ENCODE results near the gene ATG16L1. TPM values are rescaled to one million over a fixed set of nuclear protein-coding genes. Genes with fewer than 3 reads are reported as not detected.

Gene ATG16L1
- total RNA-seq (2013; cell fraction: nucleolus; rRNA removed), result 122 and 131 TPM in 2 replicates
- total RNA-seq (2014; rRNA removed) (16.9 and 20.1 TPM in 2 replicates), total RNA-seq (2014; rRNA removed; fragmentation: Illumina TruSeq; extraction: Trizol) (16.3 and 17.3 TPM in 2 replicates), total RNA-seq (2021) (25.1 and 26.6 TPM in 2 replicates), polyA plus RNA-seq (2011; rRNA removed) (18.0 and 21.0 TPM in 2 replicates), polyA plus RNA-seq (2014; fragmentation: Illumina TruSeq; extraction: Trizol) (13.3 and 13.5 TPM in 2 replicates), polyA plus RNA-seq (2014; fragmentation: Nextera tagmentation; extraction: Ambion mirVana) (1 to 10 TPM; 5.2 to 7.8 TPM), polyA plus RNA-seq (2014; rRNA removed) (20.6 and 27.5 TPM in 2 replicates), polyA plus RNA-seq (2016; fragmentation: Nextera tagmentation; extraction: Ambion mirVana) (10 to 100 TPM; 13.8 to 14.9 TPM), polyA minus RNA-seq (2011; rRNA and poly(A)+ RNA removed) (19.6 and 28.7 TPM in 2 replicates), Bru-seq, nascent RNA (percentile 89 among the genes with signal in this experiment), BruChase-seq, experiment 1, labeled RNA remaining after a 6-hour chase (percentile 83 among the genes with signal in this experiment), BruChase-seq, experiment 2, labeled RNA remaining after a 2-hour chase (percentile 86 among the genes with signal in this experiment)
- 7.6 TPM for polyA plus RNA-seq (2011; ENCODE audit: low read depth)
- polyA plus RNA-seq (2011; cell fraction: cytosol; rRNA removed), result 11.5 and 13.3 TPM in 2 replicates
- 67.9 and 71.7 TPM in 2 replicates for polyA plus RNA-seq (2011; cell fraction: nucleus; rRNA removed)
- 9.9 and 10.7 TPM in 2 replicates for polyA plus RNA-seq (2012)
- 7.0 and 7.4 TPM in 2 replicates for polyA minus RNA-seq (2011; cell fraction: cytosol; rRNA and poly(A)+ RNA removed)
- 31.8 and 58.4 TPM in 2 replicates for polyA minus RNA-seq (2011; cell fraction: nucleus; rRNA and poly(A)+ RNA removed)
- long read RNA-seq, experiment 1, transcript ATG16L1-205 (17 exons, 3,213 nt), result major isoform, 6 of 10 reads
- long read RNA-seq, experiment 1, partial matches to known transcripts, result 0 of 10 reads
- long read RNA-seq, experiment 1, other reads (novel, unspliced or antisense), result 3 of 10 reads
- long read RNA-seq, experiment 2, transcript ATG16L1-205 (17 exons, 3,213 nt), result major isoform, 14 of 34 reads
- long read RNA-seq, experiment 2, transcript ATG16L1-203 (18 exons, 3,405 nt), result minor isoform, 6 of 34 reads
- long read RNA-seq, experiment 2, partial matches to known transcripts, result 2 of 34 reads
- long read RNA-seq, experiment 2, other reads (novel, unspliced or antisense), result 12 of 34 reads

- H4K20me1 ChIP-seq (ENCODE audit: control insufficient read depth, insufficient read depth), result no peaks in the 10 kb centered on the region
- H3K9me3 ChIP-seq (replicated peaks; ENCODE audit: control insufficient read depth, insufficient read depth, low read length), result no peaks in the 10 kb centered on the region
- ATAC-seq (peak; percentile 96), DNase-seq (ENCODE audit: low read depth, low spot score) (peak; percentile 73), FAIRE-seq (no peak)
- in situ Hi-C loops (cut with MboI), result loop anchor here (5.0 kb wide), 1 partner anchor 399 kb away; no protein-coding TSS in a partner anchor
- ChIA-PET CTCF (interaction anchor here (0.6 to 4.6 kb wide), 37 partner anchors 8 to 493 kb away, joined by 3 to 36 read pairs (median 5); partner anchors contain the start of gene INPP5D), SMC1A (ENCODE audit: uncharacterized antibody, unreplicated experiment) (interaction anchor here (0.6 to 3.4 kb wide), 18 partner anchors 10 to 398 kb away, joined by 3 to 29 read pairs (median 5); partner anchors contain the start of gene INPP5D), POLR2A (interaction anchor here (0.6 to 3.1 kb wide), 3 partner anchors 28 to 190 kb away, joined by 3 to 12 read pairs (median 10); no protein-coding TSS in a partner anchor), RAD21 (ENCODE audit: unreplicated experiment) (interaction anchor here (0.7 to 4.0 kb wide), 19 partner anchors 28 to 419 kb away, joined by 3 to 34 read pairs (median 3); partner anchors contain the start of genes INPP5D and NEU2)
- intact Hi-C loops (cut with micrococcal nuclease; ENCODE audit: unreplicated experiment), result loop anchor here (1.0 to 10.0 kb wide), 7 partner anchors 49 to 644 kb away; no protein-coding TSS in a partner anchor
- WGBS (ENCODE audit: insufficient coverage, insufficient replicate concordance, low lambda C conversion rate, missing lambda C conversion rate), result under 1% methylated on average over 67 of the region's 75 CpGs
- peak within 1 kb of the TSS; percentile 95 for H3K27ac ChIP-seq (ENCODE audit: control insufficient read depth, insufficient read depth)
- H3K79me2 ChIP-seq (ENCODE audit: control insufficient read depth, insufficient read depth, low read length), result peaks cover 49% of the 10 kb centered on the region
- H3K4me2 ChIP-seq (ENCODE audit: control insufficient read depth, insufficient read depth), result peak within 1 kb of the TSS; percentile 78
- BruUV-seq (replicated peaks), result no TSS peak
- H3K4me1 ChIP-seq (ENCODE audit: control insufficient read depth, insufficient read depth, low read length), result peaks cover 4% of the 10 kb centered on the region; the same call in 1 of the 2 replicates
- H3K9ac ChIP-seq (ENCODE audit: control insufficient read depth, insufficient read depth, low read length), result peak within 1 kb of the TSS; percentile 85
- H3K36me3 ChIP-seq (ENCODE audit: control insufficient read depth in 2 of 2, insufficient read depth in 2 of 2, low read length in 1 of 2), result peaks cover 0 to 11% of the 10 kb centered on the region in 2 experiments; a peak in 1 of 4 replicates
- H3K4me3 ChIP-seq, result peak within 1 kb of the TSS; percentile 99
- peak within 1 kb of the TSS; percentile 99 for H2AFZ ChIP-seq (ENCODE audit: control insufficient read depth, low read depth, low read length)
- H3K27me3 ChIP-seq (replicated peaks in 1 of 2; ENCODE audit: control insufficient read depth in 2 of 2, insufficient read depth in 2 of 2, low read length in 1 of 2), result no peaks in the 10 kb centered on the region
- 0 out of 2 replicates have a peak, but pooled peaks have one; percentile 62 for TF ChIP-seq TCF3 (IDR thresholded peaks at IDR 0.05; ENCODE audit: borderline replicate concordance, insufficient read depth, low read depth, low read length)
- TF ChIP-seq HDAC2 (IDR thresholded peaks at IDR 0.05), result no peak
- no peak for TF ChIP-seq SMAD1 (IDR thresholded peaks at IDR 0.05; ENCODE audit: low read depth, partially characterized antibody)
- TF ChIP-seq ZNF207 (IDR thresholded peaks at IDR 0.05; ENCODE audit: borderline replicate concordance), result peak; percentile 92; the same call in 1 of the 2 replicates
- no peak; the same call in 1 of the 2 replicates for TF ChIP-seq STAT1 (conservative IDR thresholded peaks at IDR 0.05)
- TF ChIP-seq ZBTB33 (IDR thresholded peaks at IDR 0.05), result no peak
- TF ChIP-seq, protein P1, sequence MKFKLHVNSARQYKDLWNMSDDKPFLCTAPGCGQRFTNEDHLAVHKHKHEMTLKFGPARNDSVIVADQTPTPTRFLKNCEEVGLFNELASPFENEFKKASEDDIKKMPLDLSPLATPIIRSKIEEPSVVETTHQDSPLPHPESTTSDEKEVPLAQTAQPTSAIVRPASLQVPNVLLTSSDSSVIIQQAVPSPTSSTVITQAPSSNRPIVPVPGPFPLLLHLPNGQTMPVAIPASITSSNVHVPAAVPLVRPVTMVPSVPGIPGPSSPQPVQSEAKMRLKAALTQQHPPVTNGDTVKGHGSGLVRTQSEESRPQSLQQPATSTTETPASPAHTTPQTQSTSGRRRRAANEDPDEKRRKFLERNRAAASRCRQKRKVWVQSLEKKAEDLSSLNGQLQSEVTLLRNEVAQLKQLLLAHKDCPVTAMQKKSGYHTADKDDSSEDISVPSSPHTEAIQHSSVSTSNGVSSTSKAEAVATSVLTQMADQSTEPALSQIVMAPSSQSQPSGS (IDR thresholded peaks at IDR 0.05; ENCODE audit: low read length), result 0 out of 2 replicates have a peak, but pooled peaks have one; percentile 19
- TF ChIP-seq DPF2 (IDR thresholded peaks at IDR 0.05), result peak; percentile 41; the same call in 1 of the 2 replicates
- TF ChIP-seq ZNF384 (IDR thresholded peaks at IDR 0.05; ENCODE audit: borderline replicate concordance, low read depth, low read length), result peak; percentile 41; the same call in 1 of the 2 replicates
- TF ChIP-seq BHLHE40 (IDR thresholded peaks at IDR 0.05; ENCODE audit: borderline replicate concordance in 1 of 2, low read depth in 2 of 2, low read length in 1 of 2), result peak; percentile 92 to 97
- TF ChIP-seq, protein P2, sequence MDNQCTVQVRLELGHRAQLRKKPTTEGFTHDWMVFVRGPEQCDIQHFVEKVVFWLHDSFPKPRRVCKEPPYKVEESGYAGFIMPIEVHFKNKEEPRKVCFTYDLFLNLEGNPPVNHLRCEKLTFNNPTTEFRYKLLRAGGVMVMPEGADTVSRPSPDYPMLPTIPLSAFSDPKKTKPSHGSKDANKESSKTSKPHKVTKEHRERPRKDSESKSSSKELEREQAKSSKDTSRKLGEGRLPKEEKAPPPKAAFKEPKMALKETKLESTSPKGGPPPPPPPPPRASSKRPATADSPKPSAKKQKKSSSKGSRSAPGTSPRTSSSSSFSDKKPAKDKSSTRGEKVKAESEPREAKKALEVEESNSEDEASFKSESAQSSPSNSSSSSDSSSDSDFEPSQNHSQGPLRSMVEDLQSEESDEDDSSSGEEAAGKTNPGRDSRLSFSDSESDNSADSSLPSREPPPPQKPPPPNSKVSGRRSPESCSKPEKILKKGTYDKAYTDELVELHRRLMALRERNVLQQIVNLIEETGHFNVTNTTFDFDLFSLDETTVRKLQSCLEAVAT (IDR thresholded peaks at IDR 0.05), result peak; percentile 54; the same call in 1 of the 2 replicates
Measured at GRCh38 chr2:233251306-233252116, at the start of gene ATG16L1. TSS of gene ATG16L1 (plus strand) at chr2:233251673. CDS start at chr2:233251828, 155 bp downstream.
